ENCODE results near the gene UTY.

Gene UTY

GRCh38 chrY:13361656-13362636 is 117.9 kb downstream of the UTY start:
- Histone ChIP-seq H3K27me3 (replicated peaks; ENCODE audit: insufficient read depth, low read length) (no peaks in the 10 kb centered on the region), H3K4me1 (ENCODE audit: low read length) (no peaks in the 10 kb centered on the region), H2AFZ (ENCODE audit: low read length) (no peak overlapping the region), H3K79me2 (ENCODE audit: low read length) (no peaks in the 10 kb centered on the region), H3K36me3 (replicated peaks; ENCODE audit: insufficient read depth, low read length) (no peaks in the 10 kb centered on the region), H3K4me2 (ENCODE audit: low read depth, low read length) (no peak overlapping the region), H3K9me3 (replicated peaks; ENCODE audit: insufficient read depth, low read length) (no peaks in the 10 kb centered on the region), H3K27ac (ENCODE audit: low read length) (no peak overlapping the region), H3K9me2 (replicated peaks; ENCODE audit: insufficient read depth, low read length) (no peaks in the 10 kb centered on the region), H3K9ac (ENCODE audit: low read length) (no peak overlapping the region), H4K20me1 (ENCODE audit: insufficient read depth, low read length) (no peaks in the 10 kb centered on the region), H3K4me3 (ENCODE audit: low read length) (no peak overlapping the region), H3F3A (ENCODE audit: insufficient read depth, low read length) (no peaks in the 10 kb centered on the region)
- no peak for DNase-seq
- no peak for TF ChIP-seq EZH2phosphoT487 (IDR thresholded peaks at IDR 0.05; ENCODE audit: low read length)
- TF ChIP-seq EZH2 (optimal IDR thresholded peaks at IDR 0.05; ENCODE audit: low read depth, low read length) = no peak
- TF ChIP-seq CTCF (IDR thresholded peaks at IDR 0.05; ENCODE audit: low read length) = no peak

- Histone ChIP-seq H3K79me2 (ENCODE audit: low read length) (no peaks in the 10 kb centered on the region), H3K9ac (ENCODE audit: low read length) (no peak overlapping the region), H2AFZ (ENCODE audit: low read length) (no peak overlapping the region), H3K27ac (ENCODE audit: low read length) (no peak overlapping the region), H3K4me1 (ENCODE audit: low read length) (no peaks in the 10 kb centered on the region), H3K9me3 (replicated peaks; ENCODE audit: insufficient read depth, low read length) (no peaks in the 10 kb centered on the region), H3K27me3 (replicated peaks; ENCODE audit: insufficient read depth, low read length) (no peaks in the 10 kb centered on the region), H3F3A (ENCODE audit: insufficient read depth, low read length) (no peaks in the 10 kb centered on the region), H4K20me1 (ENCODE audit: insufficient read depth, low read length) (no peaks in the 10 kb centered on the region), H3K9me2 (replicated peaks; ENCODE audit: insufficient read depth, low read length) (no peaks in the 10 kb centered on the region), H3K4me2 (ENCODE audit: low read depth, low read length) (no peak overlapping the region), H3K36me3 (replicated peaks; ENCODE audit: insufficient read depth, low read length) (no peaks in the 10 kb centered on the region), H3K4me3 (ENCODE audit: low read length) (no peak overlapping the region)
- TF ChIP-seq CTCF (IDR thresholded peaks at IDR 0.05; ENCODE audit: low read length) (no peak), EZH2 (optimal IDR thresholded peaks at IDR 0.05; ENCODE audit: low read depth, low read length) (no peak), EZH2phosphoT487 (IDR thresholded peaks at IDR 0.05; ENCODE audit: low read length) (no peak)
- DNase-seq = no peak
Observed at GRCh38 chrY:13351443-13351842, 128.4 kb downstream of the UTY start.

- no peak for TF ChIP-seq EZH2 (optimal IDR thresholded peaks at IDR 0.05; ENCODE audit: low read depth, low read length)
- no peak for TF ChIP-seq CTCF (IDR thresholded peaks at IDR 0.05; ENCODE audit: low read length)
- no peak for TF ChIP-seq EZH2phosphoT487 (IDR thresholded peaks at IDR 0.05; ENCODE audit: low read length)
- Histone ChIP-seq H2AFZ (ENCODE audit: low read length) (no peak overlapping the region), H3K9ac (ENCODE audit: low read length) (no peak overlapping the region), H3K27me3 (replicated peaks; ENCODE audit: insufficient read depth, low read length) (no peaks in the 10 kb centered on the region), H3K27ac (ENCODE audit: low read length) (no peak overlapping the region), H3F3A (ENCODE audit: insufficient read depth, low read length) (no peaks in the 10 kb centered on the region), H3K36me3 (replicated peaks; ENCODE audit: insufficient read depth, low read length) (no peaks in the 10 kb centered on the region), H3K4me2 (ENCODE audit: low read depth, low read length) (no peak overlapping the region), H3K4me3 (ENCODE audit: low read length) (no peak overlapping the region), H3K9me3 (replicated peaks; ENCODE audit: insufficient read depth, low read length) (no peaks in the 10 kb centered on the region), H4K20me1 (ENCODE audit: insufficient read depth, low read length) (no peaks in the 10 kb centered on the region), H3K9me2 (replicated peaks; ENCODE audit: insufficient read depth, low read length) (no peaks in the 10 kb centered on the region), H3K4me1 (ENCODE audit: low read length) (no peaks in the 10 kb centered on the region), H3K79me2 (ENCODE audit: low read length) (no peaks in the 10 kb centered on the region)
- no peak for DNase-seq
Observed at GRCh38 chrY:13347106-13347505, 132.7 kb downstream of the UTY start.

Measured in MM.1S (cell line).